ENCODE results near the gene HTR2A.

- no peak for TF ChIP-seq POLR2AphosphoS5 (IDR thresholded peaks at IDR 0.05)
- no peak for TF ChIP-seq CTCF (IDR thresholded peaks at IDR 0.05)
- no peak for TF ChIP-seq EP300 (IDR thresholded peaks at IDR 0.05)
Observed at GRCh38 chr13:46796129-46796514, 100.7 kb downstream of the HTR2A start.
